Measurements from ENCODE around the gene BCKDK.

- TF ChIP-seq, protein P1, sequence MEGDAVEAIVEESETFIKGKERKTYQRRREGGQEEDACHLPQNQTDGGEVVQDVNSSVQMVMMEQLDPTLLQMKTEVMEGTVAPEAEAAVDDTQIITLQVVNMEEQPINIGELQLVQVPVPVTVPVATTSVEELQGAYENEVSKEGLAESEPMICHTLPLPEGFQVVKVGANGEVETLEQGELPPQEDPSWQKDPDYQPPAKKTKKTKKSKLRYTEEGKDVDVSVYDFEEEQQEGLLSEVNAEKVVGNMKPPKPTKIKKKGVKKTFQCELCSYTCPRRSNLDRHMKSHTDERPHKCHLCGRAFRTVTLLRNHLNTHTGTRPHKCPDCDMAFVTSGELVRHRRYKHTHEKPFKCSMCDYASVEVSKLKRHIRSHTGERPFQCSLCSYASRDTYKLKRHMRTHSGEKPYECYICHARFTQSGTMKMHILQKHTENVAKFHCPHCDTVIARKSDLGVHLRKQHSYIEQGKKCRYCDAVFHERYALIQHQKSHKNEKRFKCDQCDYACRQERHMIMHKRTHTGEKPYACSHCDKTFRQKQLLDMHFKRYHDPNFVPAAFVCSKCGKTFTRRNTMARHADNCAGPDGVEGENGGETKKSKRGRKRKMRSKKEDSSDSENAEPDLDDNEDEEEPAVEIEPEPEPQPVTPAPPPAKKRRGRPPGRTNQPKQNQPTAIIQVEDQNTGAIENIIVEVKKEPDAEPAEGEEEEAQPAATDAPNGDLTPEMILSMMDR (CRISPR knock-in tag; IDR thresholded peaks at IDR 0.05), result no peak
- TF ChIP-seq, protein P2, sequence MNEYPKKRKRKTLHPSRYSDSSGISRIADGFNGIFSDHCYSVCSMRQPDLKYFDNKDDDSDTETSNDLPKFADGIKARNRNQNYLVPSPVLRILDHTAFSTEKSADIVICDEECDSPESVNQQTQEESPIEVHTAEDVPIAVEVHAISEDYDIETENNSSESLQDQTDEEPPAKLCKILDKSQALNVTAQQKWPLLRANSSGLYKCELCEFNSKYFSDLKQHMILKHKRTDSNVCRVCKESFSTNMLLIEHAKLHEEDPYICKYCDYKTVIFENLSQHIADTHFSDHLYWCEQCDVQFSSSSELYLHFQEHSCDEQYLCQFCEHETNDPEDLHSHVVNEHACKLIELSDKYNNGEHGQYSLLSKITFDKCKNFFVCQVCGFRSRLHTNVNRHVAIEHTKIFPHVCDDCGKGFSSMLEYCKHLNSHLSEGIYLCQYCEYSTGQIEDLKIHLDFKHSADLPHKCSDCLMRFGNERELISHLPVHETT (CRISPR knock-in tag; conservative IDR thresholded peaks at IDR 0.05), result no peak
- TF ChIP-seq NBN (conservative IDR thresholded peaks at IDR 0.05) (no peak), SMC3 (IDR thresholded peaks at IDR 0.05; ENCODE audit: low read length) (no peak), NCOA1 (CRISPR knock-in tag; IDR thresholded peaks at IDR 0.05) (no peak), ZFP91 (CRISPR knock-in tag; IDR thresholded peaks at IDR 0.05; ENCODE audit: borderline replicate concordance) (no peak), ZNF550 (CRISPR knock-in tag; IDR thresholded peaks at IDR 0.05; ENCODE audit: borderline replicate concordance) (no peak), EP300 (IDR thresholded peaks at IDR 0.05; ENCODE audit: low read depth in 2 of 2, low read length in 2 of 2) (no peak), EP300 (CRISPR knock-in tag; IDR thresholded peaks at IDR 0.05; ENCODE audit: borderline replicate concordance) (no peak), ZFAT (CRISPR knock-in tag; conservative IDR thresholded peaks at IDR 0.05) (no peak), SIN3A (IDR thresholded peaks at IDR 0.05; ENCODE audit: borderline replicate concordance, low read depth, low read length) (no peak), MYC (CRISPR knock-in tag; IDR thresholded peaks at IDR 0.05; ENCODE audit: borderline replicate concordance) (no peak)
- TF ChIP-seq, protein P3, sequence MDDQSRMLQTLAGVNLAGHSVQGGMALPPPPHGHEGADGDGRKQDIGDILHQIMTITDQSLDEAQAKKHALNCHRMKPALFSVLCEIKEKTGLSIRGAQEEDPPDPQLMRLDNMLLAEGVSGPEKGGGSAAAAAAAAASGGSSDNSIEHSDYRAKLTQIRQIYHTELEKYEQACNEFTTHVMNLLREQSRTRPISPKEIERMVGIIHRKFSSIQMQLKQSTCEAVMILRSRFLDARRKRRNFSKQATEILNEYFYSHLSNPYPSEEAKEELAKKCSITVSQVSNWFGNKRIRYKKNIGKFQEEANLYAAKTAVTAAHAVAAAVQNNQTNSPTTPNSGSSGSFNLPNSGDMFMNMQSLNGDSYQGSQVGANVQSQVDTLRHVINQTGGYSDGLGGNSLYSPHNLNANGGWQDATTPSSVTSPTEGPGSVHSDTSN (CRISPR knock-in tag; IDR thresholded peaks at IDR 0.05; ENCODE audit: borderline replicate concordance), result no peak
These were observed 31.2 kb upstream of the BCKDK start for GRCh38 chr16:31077024-31077423.
